Measurements from ENCODE around the gene NPB.

GRCh38 chr17:81909966-81910839 is 8.2 kb downstream of the NPB start:
- TF ChIP-seq CTCF (IDR thresholded peaks at IDR 0.05) = no peak
- TF ChIP-seq POLR2A (IDR thresholded peaks at IDR 0.05) = no peak
